Neuron (in vitro differentiated cells): ENCODE data around the gene VPS37C.

Source experiments
- H2AFZ ChIP-seq: one replicate; pipeline ENCODE4 v1.6.1; 2013; ENCODE audit warnings: low read depth, mild to moderate bottlenecking, inconsistent platforms, low read length, moderate library complexity
- H3K27me3 ChIP-seq: one replicate; pipeline ENCODE4 v1.6.1; 2013; ENCODE audit warnings: low read length; ENCODE audit not compliant: insufficient read depth
- H3K36me3 ChIP-seq: one replicate; pipeline ENCODE4 v1.6.1; 2013; ENCODE audit warnings: low read length; ENCODE audit not compliant: insufficient read depth
- H3K4me1 ChIP-seq: one replicate; pipeline ENCODE4 v1.6.1; 2013; ENCODE audit warnings: low read length; ENCODE audit not compliant: insufficient read depth
- H3K4me3 ChIP-seq: 2 replicates; pipeline ENCODE4 v1.5.1; 2013; ENCODE audit warnings: mild to moderate bottlenecking, low read length, moderate library complexity
- H3K9me3 ChIP-seq: one replicate; pipeline ENCODE4 v1.6.1; 2013; ENCODE audit warnings: low read length

VPS37C gene

GRCh38 chr11:61120706-61121191, 40.5 kb downstream of the VPS37C start:
- no peak overlapping the region for H2AFZ ChIP-seq
- no peak overlapping the region for H3K4me3 ChIP-seq
- no peaks in the 10 kb centered on the region for H3K27me3 ChIP-seq
- no peaks in the 10 kb centered on the region for H3K36me3 ChIP-seq
- H3K4me1 ChIP-seq, result no peaks in the 10 kb centered on the region
- H3K9me3 ChIP-seq, result no peaks in the 10 kb centered on the region

- no peaks in the 10 kb centered on the region for H3K36me3 ChIP-seq
- H3K4me1 ChIP-seq, result no peaks in the 10 kb centered on the region
- H3K4me3 ChIP-seq, result no peak overlapping the region
- H3K27me3 ChIP-seq, result no peaks in the 10 kb centered on the region
- H2AFZ ChIP-seq, result no peak overlapping the region
- H3K9me3 ChIP-seq, result no peaks in the 10 kb centered on the region
Measured at GRCh38 chr11:61120099-61120705, 41.0 kb downstream of the VPS37C start.

- H3K27me3 ChIP-seq, result no peaks in the 10 kb centered on the region
- no peaks in the 10 kb centered on the region for H3K4me1 ChIP-seq
- no peak overlapping the region for H3K4me3 ChIP-seq
- H2AFZ ChIP-seq, result no peak overlapping the region
- no peaks in the 10 kb centered on the region for H3K36me3 ChIP-seq
- H3K9me3 ChIP-seq, result no peaks in the 10 kb centered on the region
Measured at GRCh38 chr11:61119571-61119970, 41.7 kb downstream of the VPS37C start.

- H3K4me1 ChIP-seq, result no peaks in the 10 kb centered on the region
- no peak overlapping the region for H3K4me3 ChIP-seq
- no peaks in the 10 kb centered on the region for H3K27me3 ChIP-seq
- no peaks in the 10 kb centered on the region for H3K9me3 ChIP-seq
- H3K36me3 ChIP-seq, result no peaks in the 10 kb centered on the region
- no peak overlapping the region for H2AFZ ChIP-seq
Measured at GRCh38 chr11:61119055-61119454, 42.2 kb downstream of the VPS37C start.

- Histone ChIP-seq H3K36me3 (no peaks in the 10 kb centered on the region), H3K9me3 (no peaks in the 10 kb centered on the region), H3K4me3 (no peak overlapping the region), H3K4me1 (no peaks in the 10 kb centered on the region), H3K27me3 (no peaks in the 10 kb centered on the region), H2AFZ (no peak overlapping the region)
Measured at GRCh38 chr11:61118406-61118805, 42.8 kb downstream of the VPS37C start.

GRCh38 chr11:61118004-61118403, 43.2 kb downstream of the VPS37C start:
- Histone ChIP-seq H3K4me1 (no peaks in the 10 kb centered on the region), H3K27me3 (no peaks in the 10 kb centered on the region), H3K9me3 (no peaks in the 10 kb centered on the region), H3K4me3 (no peak overlapping the region), H3K36me3 (no peaks in the 10 kb centered on the region), H2AFZ (no peak overlapping the region)

- Histone ChIP-seq H3K4me3 (no peak overlapping the region), H3K36me3 (no peaks in the 10 kb centered on the region), H3K9me3 (no peaks in the 10 kb centered on the region), H3K27me3 (no peaks in the 10 kb centered on the region), H3K4me1 (no peaks in the 10 kb centered on the region), H2AFZ (no peak overlapping the region)
Measured at GRCh38 chr11:61117168-61117520, 44.1 kb downstream of the VPS37C start.

- Histone ChIP-seq H3K36me3 (no peaks in the 10 kb centered on the region), H2AFZ (no peak overlapping the region), H3K9me3 (no peaks in the 10 kb centered on the region), H3K4me3 (no peak overlapping the region), H3K27me3 (no peaks in the 10 kb centered on the region), H3K4me1 (no peaks in the 10 kb centered on the region)
Measured at GRCh38 chr11:61116426-61117167, 44.6 kb downstream of the VPS37C start.

GRCh38 chr11:61115498-61116224, 45.6 kb downstream of the VPS37C start:
- Histone ChIP-seq H2AFZ (no peak overlapping the region), H3K36me3 (no peaks in the 10 kb centered on the region), H3K4me3 (no peak overlapping the region), H3K4me1 (no peaks in the 10 kb centered on the region), H3K27me3 (no peaks in the 10 kb centered on the region), H3K9me3 (no peaks in the 10 kb centered on the region)

- no peak overlapping the region for H3K4me3 ChIP-seq
- H2AFZ ChIP-seq, result no peak overlapping the region
- H3K27me3 ChIP-seq, result no peaks in the 10 kb centered on the region
- no peaks in the 10 kb centered on the region for H3K9me3 ChIP-seq
- H3K4me1 ChIP-seq, result no peaks in the 10 kb centered on the region
- no peaks in the 10 kb centered on the region for H3K36me3 ChIP-seq
Measured at GRCh38 chr11:61114913-61115312, 46.3 kb downstream of the VPS37C start.

GRCh38 chr11:61113201-61113600, 48.0 kb downstream of the VPS37C start:
- no peaks in the 10 kb centered on the region for H3K4me1 ChIP-seq
- no peaks in the 10 kb centered on the region for H3K36me3 ChIP-seq
- H3K4me3 ChIP-seq, result no peak overlapping the region
- no peak overlapping the region for H2AFZ ChIP-seq
- no peaks in the 10 kb centered on the region for H3K9me3 ChIP-seq
- H3K27me3 ChIP-seq, result no peaks in the 10 kb centered on the region

GRCh38 chr11:61112575-61112974, 48.7 kb downstream of the VPS37C start:
- Histone ChIP-seq H3K4me3 (no peak overlapping the region), H3K36me3 (no peaks in the 10 kb centered on the region), H3K4me1 (no peaks in the 10 kb centered on the region), H3K27me3 (no peaks in the 10 kb centered on the region), H2AFZ (no peak overlapping the region), H3K9me3 (no peaks in the 10 kb centered on the region)

- Histone ChIP-seq H3K9me3 (no peaks in the 10 kb centered on the region), H2AFZ (no peak overlapping the region), H3K4me3 (no peak overlapping the region), H3K4me1 (no peaks in the 10 kb centered on the region), H3K27me3 (no peaks in the 10 kb centered on the region), H3K36me3 (no peaks in the 10 kb centered on the region)
Measured at GRCh38 chr11:61111786-61112517, 49.3 kb downstream of the VPS37C start.
